HepG2 (cell line): ENCODE data around the gene PPRC1. TPM values are rescaled to one million over a fixed set of nuclear protein-coding genes. Genes with fewer than 3 reads are reported as not detected.
A peak's percentile ranks its signal among the peaks of the same experiment; 100 is the strongest.

Experiments
- ATAC-seq: fragments of 200-7000 bp; cut with Tn5 transposase; 3 replicates; pipeline ENCODE4 v1.9.1; 2020; ENCODE audit warnings: mild to moderate bottlenecking, moderate library complexity
- BruUV-seq: library from RNA; stranded (reverse); fragments of 400-500 nt; replicated peaks from 2 replicates; lab custom pipeline; 2021; lab: Mats Ljungman, UMichigan
- CTCF ChIA-PET: fragments of 300-600 bp; formaldehyde crosslinking; extraction: SDS; loops from one replicate; lab custom pipeline; 2021; ENCODE audit warnings: low total read pairs, inconsistent platforms, low intra/inter-chr PET ratio; lab: Yijun Ruan, JAX
- POLR2A ChIA-PET: fragments of 350-600 bp; sonication (Branson Sonifier 250); formaldehyde crosslinking; loops from one replicate; lab custom pipeline; 2020; ENCODE audit warnings: antibody characterized with exemption, inconsistent platforms; lab: Yijun Ruan, JAX
- DNase-seq: peaks from one replicate; pipeline ENCODE4 v3.0.0-alpha.2; 2015; ENCODE audit warnings: low spot score
- FAIRE-seq: peaks from 3 replicates; lab custom pipeline; 2011; peaks lifted over from hg19 to GRCh38; lab: Jason Lieb, UNC
- H2AFZ ChIP-seq: one replicate; pipeline ENCODE4 v1.6.1; 2011; ENCODE audit warnings: low read length, inconsistent platforms
- H3K27ac ChIP-seq: fragments of 300-600 bp; 3 replicates; pipeline ENCODE4 v1.8.0; 2011; ENCODE audit warnings: mixed run types, mild to moderate bottlenecking, mixed read lengths, low read length, inconsistent platforms; ENCODE audit not compliant: insufficient read depth; ENCODE audit errors: extremely low read length
- H3K27me3 ChIP-seq, 2 experiments: fragments of 200-600 bp in 1 of 2; 2 replicates in 1 of 2; 3 replicates in 1 of 2; pipeline versions ENCODE4 v1.6.0 to v1.8.0; 2011; ENCODE audit warnings: low read length in 2 of 2, mild to moderate bottlenecking in 2 of 2, moderate library complexity in 2 of 2, inconsistent platforms in 1 of 2; ENCODE audit not compliant: insufficient read depth in 2 of 2, control insufficient read depth in 1 of 2
- H3K36me3 ChIP-seq, 2 experiments: fragments of 200-600 bp in 1 of 2; replicated peaks in 1 of 2; 2 replicates in 1 of 2; 3 replicates in 1 of 2; pipeline versions ENCODE4 v1.5.1 to v1.8.0; 2011; ENCODE audit warnings: low read length in 2 of 2, inconsistent platforms in 1 of 2; ENCODE audit not compliant: insufficient read depth in 2 of 2, control insufficient read depth in 1 of 2
- H3K4me1 ChIP-seq: 2 replicates; pipeline ENCODE4 v1.5.1; 2012; ENCODE audit warnings: low read length, inconsistent platforms; ENCODE audit not compliant: insufficient read depth
- H3K4me2 ChIP-seq: 2 replicates; pipeline ENCODE4 v1.6.0; 2011; ENCODE audit warnings: low read depth, low read length, inconsistent platforms
- H3K4me3 ChIP-seq, 3 experiments: fragments of 200-600 bp in 1 of 3; sonication (generic), shearing (Covaris generic) in 1 of 3; replicated peaks in 1 of 3; 2 replicates each; pipeline ENCODE4 v1.5.1; 2011 to 2016; ENCODE audit warnings: low read length in 3 of 3, inconsistent platforms in 2 of 3, low read depth in 2 of 3, mild to moderate bottlenecking in 2 of 3, control low read depth in 1 of 3, mixed read lengths in 1 of 3; ENCODE audit not compliant: insufficient read depth in 1 of 3
- H3K79me2 ChIP-seq: one replicate; pipeline ENCODE4 v1.6.1; 2011; ENCODE audit warnings: low read length, inconsistent platforms; ENCODE audit not compliant: insufficient read depth
- H3K9ac ChIP-seq: 2 replicates; pipeline ENCODE4 v1.6.0; 2011; ENCODE audit warnings: mild to moderate bottlenecking, low read depth, low read length, inconsistent platforms; ENCODE audit not compliant: insufficient read depth
- H3K9me3 ChIP-seq: 2 replicates; pipeline ENCODE4 v1.5.1; 2012; ENCODE audit warnings: mild to moderate bottlenecking, low read length
- H4K20me1 ChIP-seq: 2 replicates; pipeline ENCODE4 v1.6.0; 2011; ENCODE audit warnings: inconsistent platforms, mild to moderate bottlenecking, low read length, moderate library complexity; ENCODE audit not compliant: insufficient read depth
- ATM ChIP-seq: fragments of 450-650 bp; IDR thresholded peaks from 2 replicates; pipeline ENCODE4 v1.7.1; 2017; ENCODE audit warnings: mild to moderate bottlenecking, borderline replicate concordance
- HOMEZ ChIP-seq: IDR thresholded peaks from 2 replicates; pipeline ENCODE4 v1.6.1; 2016; ENCODE audit warnings: low read depth
- KLF16 ChIP-seq, 2 experiments: sonication (generic) in 1 of 2; formaldehyde crosslinking in 1 of 2; IDR thresholded peaks; 2 replicates each; pipeline versions ENCODE4 v1.6.1 to v1.8.0; 2016 to 2023; ENCODE audit warnings: missing genetic modification reagents in 2 of 2, missing compliant biosample characterization in 1 of 2
- MEF2D ChIP-seq: sonication (generic); formaldehyde crosslinking; IDR thresholded peaks from 2 replicates; pipeline ENCODE4 v1.5.1; 2020; ENCODE audit warnings: mild to moderate bottlenecking, missing genetic modification reagents
- NFIC ChIP-seq: IDR thresholded peaks from 2 replicates; pipeline ENCODE4 v1.6.1; 2012; ENCODE audit warnings: mild to moderate bottlenecking, low read length, inconsistent platforms
- NFKBIZ ChIP-seq: IDR thresholded peaks from 2 replicates; pipeline ENCODE4 v1.6.1; 2018; ENCODE audit warnings: missing genetic modification reagents, missing compliant biosample characterization
- SIN3A ChIP-seq: IDR thresholded peaks from 2 replicates; pipeline ENCODE4 v1.6.1; 2011; ENCODE audit warnings: low read depth, mild to moderate bottlenecking, control low read depth, low read length, borderline replicate concordance
- ZBED4 ChIP-seq: sonication (generic); formaldehyde crosslinking; IDR thresholded peaks from 2 replicates; pipeline ENCODE4 v1.4.0; 2020; ENCODE audit warnings: missing genetic modification reagents, borderline replicate concordance
- ZNF367 ChIP-seq: sonication (generic); formaldehyde crosslinking; IDR thresholded peaks from 2 replicates; pipeline ENCODE4 v1.4.0; 2020; ENCODE audit warnings: missing genetic modification reagents, borderline replicate concordance
- ZNF530 ChIP-seq: sonication (generic); formaldehyde crosslinking; IDR thresholded peaks from 2 replicates; pipeline ENCODE4 v1.5.0; 2020; ENCODE audit warnings: low read depth, mild to moderate bottlenecking, missing genetic modification reagents
- ZNF644 ChIP-seq: IDR thresholded peaks from 2 replicates; pipeline ENCODE4 v1.6.1; 2016; ENCODE audit warnings: low read depth
- ZNF784 ChIP-seq: sonication (generic); formaldehyde crosslinking; IDR thresholded peaks from 2 replicates; pipeline ENCODE4 v1.5.1; 2020; ENCODE audit warnings: missing genetic modification reagents, mild to moderate bottlenecking, borderline replicate concordance
- ZNF841 ChIP-seq: sonication (generic); formaldehyde crosslinking; IDR thresholded peaks from 2 replicates; pipeline ENCODE4 v1.8.1; 2023; ENCODE audit warnings: missing genetic modification reagents, borderline replicate concordance
- ZXDC ChIP-seq: sonication (generic); formaldehyde crosslinking; IDR thresholded peaks from 2 replicates; pipeline ENCODE4 v1.5.0; 2020; ENCODE audit warnings: mild to moderate bottlenecking, missing genetic modification reagents
- WGBS: methylation state at CpG from one replicate; pipeline ENCODE4 v1.1.6; 2017; ENCODE audit warnings: low lambda C conversion rate; 5-methylcytosine and 5-hydroxymethylcytosine counted together
- in situ Hi-C: cut with HindIII; loops from 2 replicates; pipeline ENCODE4 v1.10.0; 2017; ENCODE audit warnings: low pct_unique_long_range_greater_than_20kb; ENCODE audit not compliant: extremely low pct_ligation_motif_present
- intact Hi-C: fragments of 100-400 bp; cut with micrococcal nuclease; formaldehyde crosslinking; loops from one replicate; pipeline ENCODE4 v1.10.0; 2022; ENCODE audit not compliant: unreplicated experiment
- polyA plus RNA-seq, 8 experiments: library from polyadenylated mRNA; depleted of rRNA in 3 of 8; stranded (reverse) in 7 of 8; unstranded in 1 of 8; fragments of >200 nt; fragmentation: Illumina TruSeq in 4 of 8; extraction: Trizol in 4 of 8; gene quantifications; 2 replicates each; pipeline versions ENCODE4 v1.2.1 to v1.2.3, GENCODE V29; 2011 to 2016; ENCODE audit warnings: low read depth in 4 of 8, missing spikeins in 1 of 8, mixed read lengths in 1 of 8; ENCODE audit not compliant: insufficient read depth in 1 of 8
- total RNA-seq, 5 experiments: library from RNA; depleted of rRNA; stranded (reverse); fragments of >200 nt; fragmentation: Illumina TruSeq; extraction: Trizol; gene quantifications; 2 replicates each; pipeline ENCODE4 v1.2.3, GENCODE V29; 2016; ENCODE audit warnings: low read depth in 1 of 5

The PPRC1 gene
- total and polyA plus RNA-seq, 2 of the 13 experiments (the other 11 are each of a cell fraction or from before 2014, with no cell fraction given) = 18.7 to 24.2 TPM

GRCh38 chr10:102152545-102152890, 19.7 kb downstream of the PPRC1 start:
- Histone ChIP-seq H2AFZ (no peak overlapping the region), H4K20me1 (peaks cover 11% of the 10 kb centered on the region), H3K4me2 (peak overlapping the region; percentile 99), H3K36me3 (peaks cover 24 to 51% of the 10 kb centered on the region in 2 experiments), H3K9me3 (no peaks in the 10 kb centered on the region), H3K79me2 (peaks cover 45% of the 10 kb centered on the region), H3K27me3 (no peaks in the 10 kb centered on the region; a peak in 1 of 5 replicates), H3K27ac (peak overlapping the region; percentile 87), H3K9ac (peak overlapping the region; percentile 91), H3K4me1 (peaks cover 35% of the 10 kb centered on the region), H3K4me3 (peak overlapping the region; percentile 82 to 97 (median 82))
- no peak for DNase-seq
- FAIRE-seq = no peak
- ATAC-seq = peak; percentile 24
- WGBS = 0% methylated on average over 7 of the region's 19 CpGs
- no TSS peak for BruUV-seq
- in situ Hi-C loops (no loop called here), intact Hi-C loops (loop anchor here (1.0 kb wide), 1 partner anchor 20 kb away; no protein-coding TSS in a partner anchor)
- CTCF ChIA-PET = no interaction called here
- POLR2A ChIA-PET = interaction anchor here (0.9 to 3.3 kb wide), 12 partner anchors 9 to 527 kb away, joined by 3 to 11 read pairs (median 5); partner anchors contain the start of gene GBF1
- TF ChIP-seq ZXDC (CRISPR knock-in tag) = no peak; the same call in 1 of the 2 replicates
- no peak for TF ChIP-seq ZNF367 (CRISPR knock-in tag)
- no peak for TF ChIP-seq ZNF841 (CRISPR knock-in tag)
- TF ChIP-seq ZNF644 (CRISPR knock-in tag) = no peak
- TF ChIP-seq NFIC = 0 out of 2 replicates have a peak, but pooled peaks have one; percentile 1
- no peak for TF ChIP-seq NFKBIZ (CRISPR knock-in tag)
- peak in 1 of 2 experiments; percentile 3; a peak in 1 of 4 replicates for TF ChIP-seq KLF16 (CRISPR knock-in tag; IDR thresholded peaks at IDR 0.05)
- TF ChIP-seq MEF2D = 0 out of 2 replicates have a peak, but pooled peaks have one; percentile 15
- TF ChIP-seq HOMEZ (CRISPR knock-in tag) = no peak
- no peak for TF ChIP-seq SIN3A
- TF ChIP-seq ZNF784 (CRISPR knock-in tag) = 0 out of 2 replicates have a peak, but pooled peaks have one; percentile 61
- TF ChIP-seq ZBED4 (CRISPR knock-in tag) = no peak
- TF ChIP-seq ZNF530 (CRISPR knock-in tag) = 0 out of 2 replicates have a peak, but pooled peaks have one; percentile 70
- no peak for TF ChIP-seq ATM
